H9 (cell line): ENCODE data around the gene SASS6. TPM values are rescaled to one million over a fixed set of nuclear protein-coding genes. Genes with fewer than 3 reads are reported as not detected.

ENCODE experiments used
- DNase-seq: peaks from one replicate; pipeline ENCODE4 v3.0.0-alpha.2; 2017
- H2AFZ ChIP-seq: one replicate; pipeline ENCODE4 v1.6.1; 2013; ENCODE audit warnings: mild to moderate bottlenecking, low read length, control low read depth, moderate library complexity
- H2AK5ac ChIP-seq: 2 replicates; pipeline ENCODE4 v1.6.1; 2013; ENCODE audit warnings: low read length, control low read depth, mixed read lengths; ENCODE audit not compliant: insufficient read length
- H2BK120ac ChIP-seq: one replicate; pipeline ENCODE4 v1.6.1; 2013; ENCODE audit warnings: low read depth, mild to moderate bottlenecking, low read length, control low read depth, inconsistent platforms; ENCODE audit not compliant: poor library complexity, severe bottlenecking
- H2BK12ac ChIP-seq: 2 replicates; pipeline ENCODE4 v1.6.1; 2013; ENCODE audit warnings: low read length, control low read depth, mixed read lengths, low read depth; ENCODE audit not compliant: insufficient read length
- H2BK15ac ChIP-seq: 2 replicates; pipeline ENCODE4 v1.6.1; 2013; ENCODE audit warnings: low read depth, low read length, control low read depth
- H2BK20ac ChIP-seq: one replicate; pipeline ENCODE4 v1.6.1; 2013; ENCODE audit warnings: low read depth, mild to moderate bottlenecking, low read length, control low read depth, inconsistent platforms; ENCODE audit not compliant: poor library complexity, severe bottlenecking
- H2BK5ac ChIP-seq: 2 replicates; pipeline ENCODE4 v1.6.1; 2013; ENCODE audit warnings: low read length, control low read depth, mixed read lengths; ENCODE audit not compliant: insufficient read length
- H3K14ac ChIP-seq: 2 replicates; pipeline ENCODE4 v1.6.1; 2013; ENCODE audit warnings: low read length, control low read depth; ENCODE audit not compliant: insufficient read depth
- H3K18ac ChIP-seq: 2 replicates; pipeline ENCODE4 v1.6.1; 2013; ENCODE audit warnings: low read depth, mild to moderate bottlenecking, mixed read lengths, low read length, control low read depth; ENCODE audit not compliant: insufficient read length
- H3K23ac ChIP-seq: 2 replicates; pipeline ENCODE4 v1.6.1; 2013; ENCODE audit warnings: low read length, control low read depth, mixed read lengths, low read depth; ENCODE audit not compliant: insufficient read length
- H3K23me2 ChIP-seq: 2 replicates; pipeline ENCODE4 v1.6.1; 2013; ENCODE audit warnings: low read depth, mild to moderate bottlenecking, mixed read lengths, low read length, control low read depth; ENCODE audit not compliant: insufficient read length, poor library complexity, severe bottlenecking
- H3K27ac ChIP-seq: 2 replicates; pipeline ENCODE4 v1.5.1; 2013; ENCODE audit warnings: low read length, control low read depth, mixed read lengths, low read depth; ENCODE audit not compliant: insufficient read length
- H3K27me3 ChIP-seq: 2 replicates; pipeline ENCODE4 v1.6.1; 2013; ENCODE audit warnings: low read length, control low read depth, inconsistent platforms; ENCODE audit not compliant: insufficient read depth
- H3K4ac ChIP-seq: 2 replicates; pipeline ENCODE4 v1.6.1; 2013; ENCODE audit warnings: low read depth, mild to moderate bottlenecking, control low read depth, inconsistent platforms, low read length, moderate library complexity
- H3K4me1 ChIP-seq: 2 replicates; pipeline ENCODE4 v1.6.1; 2013; ENCODE audit warnings: low read length, control low read depth, inconsistent platforms; ENCODE audit not compliant: insufficient read depth
- H3K4me2 ChIP-seq: 2 replicates; pipeline ENCODE4 v1.6.1; 2013; ENCODE audit warnings: low read length, control low read depth, mixed read lengths; ENCODE audit not compliant: insufficient read length, insufficient read depth
- H3K56ac ChIP-seq: 2 replicates; pipeline ENCODE4 v1.6.1; 2013; ENCODE audit warnings: low read depth, mild to moderate bottlenecking, mixed read lengths, low read length, control low read depth; ENCODE audit not compliant: insufficient read length
- H3K79me1 ChIP-seq: 2 replicates; pipeline ENCODE4 v1.6.1; 2013; ENCODE audit warnings: low read depth, mild to moderate bottlenecking, moderate library complexity, low read length, control low read depth, inconsistent platforms; ENCODE audit not compliant: insufficient read depth, poor library complexity, severe bottlenecking
- H3K79me2 ChIP-seq: 2 replicates; pipeline ENCODE4 v1.6.1; 2013; ENCODE audit warnings: low read length, control low read depth, inconsistent platforms; ENCODE audit not compliant: insufficient read depth
- H3K9ac ChIP-seq: 2 replicates; pipeline ENCODE4 v1.6.1; 2013; ENCODE audit warnings: low read length, control low read depth, mixed read lengths; ENCODE audit not compliant: insufficient read length; ENCODE audit errors: extremely low read depth
- H3K9me3 ChIP-seq: one replicate; pipeline ENCODE4 v1.6.1; 2013; ENCODE audit warnings: low read depth, low read length, inconsistent platforms; ENCODE audit not compliant: control insufficient read depth
- H3T11ph ChIP-seq: one replicate; pipeline ENCODE4 v1.6.1; 2013; ENCODE audit warnings: mild to moderate bottlenecking, low read length, control low read depth, inconsistent platforms
- H4K20me1 ChIP-seq: one replicate; pipeline ENCODE4 v1.6.1; 2013; ENCODE audit not compliant: control insufficient read depth, insufficient read length, insufficient read depth
- H4K5ac ChIP-seq: 2 replicates; pipeline ENCODE4 v1.6.1; 2013; ENCODE audit warnings: low read depth, mild to moderate bottlenecking, mixed read lengths, low read length, control low read depth; ENCODE audit not compliant: insufficient read length
- H4K8ac ChIP-seq: replicated peaks from 2 replicates; pipeline ENCODE4 v1.6.1; 2013; ENCODE audit warnings: low read length, control low read depth, mixed read lengths, low read depth; ENCODE audit not compliant: insufficient read length
- H4K91ac ChIP-seq: 2 replicates; pipeline ENCODE4 v1.6.1; 2013; ENCODE audit warnings: low read depth, mild to moderate bottlenecking, moderate library complexity, mixed read lengths, low read length, control low read depth; ENCODE audit not compliant: insufficient read length
- H3K27ac Mint-ChIP-seq, 3 experiments: 2 replicates in 2 of 3; 3 replicates in 1 of 3; pipeline ENCODE4 v1.8.0; 2020 to 2021; ENCODE audit warnings: mixed read lengths in 3 of 3, mild to moderate bottlenecking in 1 of 3, moderate library complexity in 1 of 3
- H3K27me3 Mint-ChIP-seq: 2 replicates; pipeline ENCODE4 v1.8.0; 2021; ENCODE audit warnings: low read depth, mild to moderate bottlenecking, moderate library complexity, mixed read lengths
- H3K36me3 Mint-ChIP-seq, 3 experiments: 2 replicates in 2 of 3; 3 replicates in 1 of 3; pipeline ENCODE4 v1.8.0; 2020 to 2021; ENCODE audit warnings: low read depth in 3 of 3, mixed read lengths in 3 of 3; ENCODE audit not compliant: insufficient read depth in 1 of 3
- H3K4me1 Mint-ChIP-seq, 2 experiments: 2 replicates each; pipeline ENCODE4 v1.8.0; 2020; ENCODE audit warnings: mixed read lengths in 2 of 2
- H3K4me3 Mint-ChIP-seq, 2 experiments: 2 replicates in 1 of 2; 3 replicates in 1 of 2; pipeline ENCODE4 v1.8.0; 2020 to 2021; ENCODE audit warnings: mild to moderate bottlenecking in 2 of 2, mixed read lengths in 2 of 2, moderate library complexity in 1 of 2
- H3K9me3 Mint-ChIP-seq, 2 experiments: 2 replicates in 1 of 2; 3 replicates in 1 of 2; pipeline ENCODE4 v1.8.0; 2020; ENCODE audit warnings: mild to moderate bottlenecking in 2 of 2, mixed read lengths in 2 of 2, moderate library complexity in 1 of 2
- CTCF ChIP-seq: fragments of 200-600 bp; sonication (generic); conservative IDR thresholded peaks from 3 replicates; pipeline ENCODE4 v1.8.0; 2021; ENCODE audit warnings: antibody characterized with exemption, mild to moderate bottlenecking
- WGBS: extraction: QIAGEN DNeasy Blood & Tissue Kit; methylation state at CpG from one replicate; pipeline ENCODE4 v1.1.7; 2013; ENCODE audit warnings: missing lambda C conversion rate, low lambda C conversion rate, mixed read lengths; ENCODE audit not compliant: insufficient read length; ENCODE audit errors: extremely low coverage; 5-methylcytosine and 5-hydroxymethylcytosine counted together
- total RNA-seq: library from RNA; stranded (reverse); gene quantifications from 2 replicates; pipeline ENCODE4 v1.2.1, GENCODE V29; 2021

SASS6 gene
- total RNA-seq, 1 experiment from 2014 or later: 15.2 TPM

GRCh38 chr1:100051401-100051800, 81.3 kb downstream of the SASS6 start:
- H3K79me2 ChIP-seq: peaks cover 21% of the 10 kb centered on the region; the same call in 1 of the 2 replicates
- no peak overlapping the region for H3K4me2 ChIP-seq

More at GRCh38 chr1:100051401-100051800, 81.3 kb downstream of the SASS6 start:
- no peak overlapping the region for H4K8ac ChIP-seq
- no peak overlapping the region for H2AFZ ChIP-seq
- H4K91ac ChIP-seq: no peak overlapping the region
- Mint-ChIP-seq H3K4me3 (no peak overlapping the region), H3K36me3 (peaks cover 2 to 15% (median 15%) of the 10 kb centered on the region in 3 experiments; a peak in 6 of 7 replicates), H3K27me3 (no peaks in the 10 kb centered on the region), H3K4me1 (peaks cover 29% of the 10 kb centered on the region in 2 experiments), H3K9me3 (no peaks in the 10 kb centered on the region), H3K27ac (no peak overlapping the region)
- no peak overlapping the region for H2BK5ac ChIP-seq
- no peak overlapping the region for H3K14ac ChIP-seq
- no peak overlapping the region for H3K56ac ChIP-seq
- H2BK20ac ChIP-seq: no peak overlapping the region
- no peaks in the 10 kb centered on the region for H3K27me3 ChIP-seq
- H3K23me2 ChIP-seq: no peaks in the 10 kb centered on the region
- H2BK12ac ChIP-seq: no peak overlapping the region
- H2AK5ac ChIP-seq: no peak overlapping the region
- DNase-seq: no peak
- no peak overlapping the region for H2BK120ac ChIP-seq
- H3K23ac ChIP-seq: no peak overlapping the region
- no peak overlapping the region for H3K27ac ChIP-seq
- no peaks in the 10 kb centered on the region for H4K20me1 ChIP-seq
- H3K18ac ChIP-seq: no peak overlapping the region
- no peak for TF ChIP-seq CTCF
- H4K5ac ChIP-seq: no peak overlapping the region
- H3K79me1 ChIP-seq: peaks cover 3% of the 10 kb centered on the region
- H3K4ac ChIP-seq: no peak overlapping the region
- no CpG with 5 or more reads among the region's 4 CpGs for WGBS
- peaks cover 4% of the 10 kb centered on the region; the same call in 1 of the 2 replicates for H3K4me1 ChIP-seq
- H3K9me3 ChIP-seq: no peaks in the 10 kb centered on the region
- H3T11ph ChIP-seq: no peak overlapping the region
- H2BK15ac ChIP-seq: no peak overlapping the region
- no peak overlapping the region for H3K9ac ChIP-seq
